Activated CD8-positive, alpha-beta T cell treated with anti-CD3 and anti-CD28 coated beads for 36 hours (primary cell): Measurements from ENCODE around the gene ROBO3. TPM values are rescaled to one million over a fixed set of nuclear protein-coding genes. Genes with fewer than 3 reads are reported as not detected.

Experiments
- ATAC-seq: fragments of 200-7000 bp; cut with Tn5 transposase; one replicate; pipeline ENCODE4 v1.10.0; 2021; ENCODE audit warnings: mild to moderate bottlenecking, moderate library complexity
- CTCF ChIA-PET: fragments of 350-600 bp; sonication (Branson Sonifier 250); formaldehyde crosslinking; loops from one replicate; lab custom pipeline; 2021; ENCODE audit warnings: antibody characterized with exemption; lab: Charles Lee
- POLR2A ChIA-PET: fragments of 350-600 bp; sonication (Branson Sonifier 250); formaldehyde crosslinking; loops from one replicate; lab custom pipeline; 2021; ENCODE audit warnings: antibody characterized with exemption; lab: Charles Lee
- DNase-seq: peaks from one replicate; pipeline ENCODE4 v3.0.0-alpha.2; 2020
- H3K27ac Mint-ChIP-seq: one replicate; pipeline ENCODE4 v1.8.0; 2021; ENCODE audit warnings: mild to moderate bottlenecking, mixed read lengths
- H3K27me3 Mint-ChIP-seq: one replicate; pipeline ENCODE4 v1.8.0; 2021; ENCODE audit warnings: mixed read lengths
- H3K36me3 Mint-ChIP-seq: one replicate; pipeline ENCODE4 v1.8.0; 2021; ENCODE audit warnings: low read depth, mixed read lengths
- H3K4me1 Mint-ChIP-seq: one replicate; pipeline ENCODE4 v1.8.0; 2021; ENCODE audit warnings: low read depth, mixed read lengths
- H3K4me3 Mint-ChIP-seq: one replicate; pipeline ENCODE4 v1.8.0; 2021; ENCODE audit warnings: mild to moderate bottlenecking, moderate library complexity, mixed read lengths
- H3K9me3 Mint-ChIP-seq: one replicate; pipeline ENCODE4 v1.8.0; 2021; ENCODE audit warnings: mixed read lengths
- CTCF ChIP-seq: fragments of 200-600 bp; IDR thresholded peaks from one replicate; pipeline ENCODE4 v1.8.0; 2022; ENCODE audit warnings: antibody characterized with exemption, mild to moderate bottlenecking
- intact Hi-C: fragments of 100-400 bp; cut with micrococcal nuclease; formaldehyde crosslinking; loops from one replicate; pipeline ENCODE4 v1.10.0; 2022
- total RNA-seq, 2 experiments: library from RNA; stranded (reverse); gene quantifications; one replicate each; pipeline ENCODE4 v1.2.3, GENCODE V29; 2021

Gene ROBO3
- total RNA-seq, 2 experiments from 2014 or later = 17.6 to 18.4 TPM

GRCh38 chr11:124889191-124890091 lies 24.2 kb downstream of the ROBO3 start:
- ChIA-PET POLR2A (no interaction called here), CTCF (interaction anchor here (1.6 to 3.3 kb wide), 3 partner anchors 13 to 24 kb away, joined by 5 to 10 read pairs (median 7); partner anchors contain the start of gene ROBO3)
- Mint-ChIP-seq H3K4me3 (no peak overlapping the region), H3K27ac (no peak overlapping the region), H3K27me3 (no peaks in the 10 kb centered on the region), H3K9me3 (no peaks in the 10 kb centered on the region), H3K36me3 (no peaks in the 10 kb centered on the region), H3K4me1 (no peaks in the 10 kb centered on the region)
- DNase-seq (no peak), ATAC-seq (no peak)
- intact Hi-C loops = no loop called here
- TF ChIP-seq CTCF = no peak

- no peaks in the 10 kb centered on the region for H3K27me3 Mint-ChIP-seq
- intact Hi-C loops = no loop called here
- CTCF ChIA-PET = interaction anchor here (0.6 to 3.3 kb wide), 4 partner anchors 14 to 52 kb away, joined by 3 to 10 read pairs (median 6); partner anchors contain the start of gene ROBO3
Measured at GRCh38 chr11:124890151-124890550, 24.9 kb downstream of the ROBO3 start.

GRCh38 chr11:124890683-124891372 lies 25.6 kb downstream of the ROBO3 start:
- ATAC-seq (no peak), DNase-seq (no peak)
- ChIA-PET CTCF (interaction anchor here (0.6 to 3.3 kb wide), 4 partner anchors 14 to 52 kb away, joined by 3 to 10 read pairs (median 6); partner anchors contain the start of gene ROBO3), POLR2A (no interaction called here)
- no peaks in the 10 kb centered on the region for H3K27me3 Mint-ChIP-seq
- TF ChIP-seq CTCF = no peak
- no peak overlapping the region for H3K27ac Mint-ChIP-seq
- no peak overlapping the region for H3K4me3 Mint-ChIP-seq
- no peaks in the 10 kb centered on the region for H3K9me3 Mint-ChIP-seq
- no peaks in the 10 kb centered on the region for H3K36me3 Mint-ChIP-seq
- no peaks in the 10 kb centered on the region for H3K4me1 Mint-ChIP-seq
- intact Hi-C loops = no loop called here

More at GRCh38 chr11:124890151-124890550, 24.9 kb downstream of the ROBO3 start:
- DNase-seq (no peak), ATAC-seq (no peak)
- Mint-ChIP-seq H3K36me3 (no peaks in the 10 kb centered on the region), H3K9me3 (no peaks in the 10 kb centered on the region), H3K4me1 (no peaks in the 10 kb centered on the region), H3K27ac (no peak overlapping the region), H3K4me3 (no peak overlapping the region)
- TF ChIP-seq CTCF = no peak
- POLR2A ChIA-PET = no interaction called here

GRCh38 chr11:124891373-124891861 lies 26.2 kb downstream of the ROBO3 start:
- intact Hi-C loops = no loop called here
- no peaks in the 10 kb centered on the region for H3K36me3 Mint-ChIP-seq
- ChIA-PET POLR2A (no interaction called here), CTCF (interaction anchor here (0.9 to 3.3 kb wide), 4 partner anchors 15 to 25 kb away, joined by 3 to 10 read pairs (median 7); partner anchors contain the start of gene ROBO3)
- no peaks in the 10 kb centered on the region for H3K27me3 Mint-ChIP-seq
- no peak overlapping the region for H3K4me3 Mint-ChIP-seq
- ATAC-seq (no peak), DNase-seq (no peak)
- no peak for TF ChIP-seq CTCF
- no peaks in the 10 kb centered on the region for H3K9me3 Mint-ChIP-seq
- H3K27ac Mint-ChIP-seq = no peak overlapping the region
- H3K4me1 Mint-ChIP-seq = no peaks in the 10 kb centered on the region
